Pancreas (tissue), 10 donors: ENCODE measurements around the gene UBE2L3. TPM values are rescaled to one million over a fixed set of nuclear protein-coding genes. Genes with fewer than 3 reads are reported as not detected.

Experiments used
- ATAC-seq, 4 donors: fragments of 200-7000 bp; cut with Tn5 transposase; one replicate each; pipeline versions ENCODE4 v1.8.0 to v1.9.1; 2020; ENCODE audit warnings: mild to moderate bottlenecking in 4 of 4, moderate library complexity in 4 of 4
- DNase-seq, 6 donors: peaks; one replicate each; pipeline ENCODE4 v3.0.0-alpha.2; 2020
- FAIRE-seq: peaks from 2 replicates; lab custom pipeline; 2012; peaks lifted over from hg19 to GRCh38; lab: Jason Lieb, UNC
- H3K27ac ChIP-seq, 4 donors: fragments of 200-600 bp; sonication (generic); 1 replicate in 3 of 4; 2 replicates in 1 of 4; pipeline versions ENCODE4 v1.5.0 to v1.8.0; 2020
- H3K27me3 ChIP-seq, 4 donors: fragments of 200-600 bp; one replicate each; pipeline ENCODE4 v1.8.0; 2021
- H3K36me3 ChIP-seq, 3 donors: fragments of 200-600 bp; sonication (generic) in 1 of 3; one replicate each; pipeline versions ENCODE4 v1.5.0 to v1.8.0; 2020 to 2021
- H3K4me1 ChIP-seq, 3 donors: fragments of 200-600 bp; one replicate each; pipeline ENCODE4 v1.8.0; 2021
- H3K4me3 ChIP-seq, 4 donors: fragments of 200-600 bp; sonication (generic) in 2 of 4; one replicate each; pipeline versions ENCODE4 v1.5.0 to v1.8.0; 2020 to 2021
- H3K9me3 ChIP-seq, 4 donors: fragments of 200-600 bp; one replicate each; pipeline ENCODE4 v1.8.0; 2021
- WGBS, 2 donors: extraction: QIAGEN DNeasy Blood & Tissue Kit; methylation state at CpG; one replicate each; pipeline ENCODE4 v1.1.7; 2013; 5-methylcytosine and 5-hydroxymethylcytosine counted together
- intact Hi-C, 3 donors: fragments of 100-400 bp; cut with DNase I; formaldehyde crosslinking; loops; one replicate each; pipeline versions ENCODE4 v1.11.1 to v1.14.2; 2022
- polyA plus RNA-seq, 2 donors: library from polyadenylated mRNA; stranded (reverse); fragments of 200-250 nt; gene quantifications; one replicate each; pipeline ENCODE4 v1.2.3, GENCODE V29; 2013
- total RNA-seq, 6 donors: library from RNA; stranded (reverse); fragmentation: NEBNext Ultra II Directional in 4 of 6; extraction: Animal tissue kit (Norgen Biotek cat#: 25700) in 4 of 6; gene quantifications; one replicate each; pipeline versions ENCODE4 v1.2.1 to v1.2.4, GENCODE V29; 2021 to 2023
- TF ChIP-seq, protein P1 (sequence below), 4 donors: fragments of 200-600 bp; sonication (generic) in 3 of 4; IDR thresholded peaks; one replicate each; pipeline versions ENCODE4 v1.5.0 to v1.8.0; 2021; ENCODE audit warnings: antibody characterized with exemption in 4 of 4
- donor health status: healthy with polysubstance abuse.
- donor health status: DM: no; HTN: no; CAD: no; lungs with moderate emphysema.
- donor health status: DM: no; HTN: no; CAD: no.
- donor health status: control.
- donor health status: control.
- donor health status: Bipolar disorder and iron deficiency.
- donor health status: DM: yes; HTN: yes; CAD: no.
- donor health status: DM: no; HTN: no; CAD: no.
- donor health status: DM: no; HTN: no; CAD: no.
- donor health status: DM: yes; HTN: yes; CAD: no.

Gene UBE2L3
- total and polyA plus RNA-seq, 8 donors: 10.9 to 24.5 (median 16.2) TPM

DNA sequence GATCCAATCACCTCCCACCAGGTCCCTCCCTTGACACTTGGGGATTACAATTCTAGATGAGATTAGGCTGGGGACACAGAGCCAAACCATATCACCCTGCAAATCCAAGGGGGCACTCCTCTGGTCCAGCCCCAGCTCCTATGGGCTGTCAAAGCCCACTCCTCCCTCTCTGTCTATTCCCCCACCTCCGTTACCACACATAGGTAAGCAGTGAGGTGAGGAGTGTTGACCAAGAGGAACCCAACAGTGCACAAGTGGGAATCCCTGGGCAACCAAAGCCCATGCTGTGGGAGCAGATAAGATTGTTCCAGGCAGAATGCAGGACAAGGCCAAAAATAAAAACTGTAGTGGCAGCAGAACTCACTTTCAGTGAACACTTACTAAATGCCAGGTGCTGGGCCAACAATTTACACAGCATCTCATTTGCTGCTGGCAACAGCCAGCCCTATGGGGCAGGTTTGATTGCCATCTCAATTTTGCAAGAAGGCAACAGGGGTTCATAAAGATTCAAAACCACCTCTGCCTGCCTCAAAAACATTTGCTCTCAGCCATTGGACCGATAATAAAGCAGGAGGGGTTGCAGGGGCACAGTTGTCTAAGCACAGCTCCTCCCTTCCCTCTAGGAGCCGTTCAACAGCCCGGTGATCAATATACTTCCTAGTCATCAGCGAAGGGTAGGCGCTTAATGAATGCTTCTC, 83.5 kb downstream of the UBE2L3 start:
- Histone ChIP-seq H3K4me3 (peak overlapping the region in 2 of 4 donors; percentile 22 to 50), H3K4me1 (peaks cover 0 to 5% (median 0%) of the 10 kb centered on the region in 3 donors), H3K27ac (no peak overlapping the region), H3K9me3 (no peaks in the 10 kb centered on the region), H3K36me3 (no peaks in the 10 kb centered on the region), H3K27me3 (no peaks in the 10 kb centered on the region)
- DNase-seq: no peak
- TF ChIP-seq, protein P1, sequence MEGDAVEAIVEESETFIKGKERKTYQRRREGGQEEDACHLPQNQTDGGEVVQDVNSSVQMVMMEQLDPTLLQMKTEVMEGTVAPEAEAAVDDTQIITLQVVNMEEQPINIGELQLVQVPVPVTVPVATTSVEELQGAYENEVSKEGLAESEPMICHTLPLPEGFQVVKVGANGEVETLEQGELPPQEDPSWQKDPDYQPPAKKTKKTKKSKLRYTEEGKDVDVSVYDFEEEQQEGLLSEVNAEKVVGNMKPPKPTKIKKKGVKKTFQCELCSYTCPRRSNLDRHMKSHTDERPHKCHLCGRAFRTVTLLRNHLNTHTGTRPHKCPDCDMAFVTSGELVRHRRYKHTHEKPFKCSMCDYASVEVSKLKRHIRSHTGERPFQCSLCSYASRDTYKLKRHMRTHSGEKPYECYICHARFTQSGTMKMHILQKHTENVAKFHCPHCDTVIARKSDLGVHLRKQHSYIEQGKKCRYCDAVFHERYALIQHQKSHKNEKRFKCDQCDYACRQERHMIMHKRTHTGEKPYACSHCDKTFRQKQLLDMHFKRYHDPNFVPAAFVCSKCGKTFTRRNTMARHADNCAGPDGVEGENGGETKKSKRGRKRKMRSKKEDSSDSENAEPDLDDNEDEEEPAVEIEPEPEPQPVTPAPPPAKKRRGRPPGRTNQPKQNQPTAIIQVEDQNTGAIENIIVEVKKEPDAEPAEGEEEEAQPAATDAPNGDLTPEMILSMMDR (IDR thresholded peaks at IDR 0.05): no peak
- no peak for ATAC-seq
- intact Hi-C loops: no loop called here
- 41 to 49% methylated on average over 6 of the region's 6 CpGs for WGBS, 2 donors
- FAIRE-seq: no peak

DNA sequence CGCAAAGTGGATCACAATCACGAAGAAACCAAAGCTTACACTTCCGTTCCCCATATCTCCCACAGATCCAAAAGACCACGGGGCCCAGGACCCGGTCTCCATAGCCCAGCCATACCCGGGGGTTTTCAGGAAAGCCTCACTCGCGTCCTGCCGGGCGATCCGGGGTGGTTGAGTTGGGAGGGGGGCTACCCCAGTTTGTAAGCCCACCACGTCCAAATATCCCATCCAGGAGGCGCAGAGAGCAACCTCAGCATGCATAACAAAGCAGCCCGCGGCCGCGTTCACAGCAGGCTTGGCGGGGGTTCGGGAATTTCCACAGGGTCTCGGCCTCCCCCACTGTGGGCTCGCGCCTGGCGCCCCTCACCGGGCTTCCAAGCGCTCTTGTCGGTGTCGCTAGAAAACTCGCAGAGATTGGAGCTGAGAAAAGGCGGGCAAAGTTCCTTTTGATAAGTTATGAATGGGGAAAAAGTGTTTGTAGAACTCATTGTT, 84.1 kb downstream of the UBE2L3 start:
- Histone ChIP-seq H3K27ac (no peak overlapping the region), H3K4me3 (peak overlapping the region; percentile 14 to 50 (median 19)), H3K9me3 (no peaks in the 10 kb centered on the region), H3K36me3 (no peaks in the 10 kb centered on the region), H3K4me1 (peaks cover 0 to under 1% (median 0%) of the 10 kb centered on the region in 3 donors), H3K27me3 (no peaks in the 10 kb centered on the region)
- intact Hi-C loops: no loop called here
- TF ChIP-seq, protein P1 (IDR thresholded peaks at IDR 0.05): no peak
- 40 to 41% methylated on average over 29 of the region's 29 CpGs for WGBS, 2 donors
- no peak for FAIRE-seq
- ATAC-seq: peak in 3 of 4 donors; percentile 5 to 11 (median 6)
- DNase-seq: no peak

DNA sequence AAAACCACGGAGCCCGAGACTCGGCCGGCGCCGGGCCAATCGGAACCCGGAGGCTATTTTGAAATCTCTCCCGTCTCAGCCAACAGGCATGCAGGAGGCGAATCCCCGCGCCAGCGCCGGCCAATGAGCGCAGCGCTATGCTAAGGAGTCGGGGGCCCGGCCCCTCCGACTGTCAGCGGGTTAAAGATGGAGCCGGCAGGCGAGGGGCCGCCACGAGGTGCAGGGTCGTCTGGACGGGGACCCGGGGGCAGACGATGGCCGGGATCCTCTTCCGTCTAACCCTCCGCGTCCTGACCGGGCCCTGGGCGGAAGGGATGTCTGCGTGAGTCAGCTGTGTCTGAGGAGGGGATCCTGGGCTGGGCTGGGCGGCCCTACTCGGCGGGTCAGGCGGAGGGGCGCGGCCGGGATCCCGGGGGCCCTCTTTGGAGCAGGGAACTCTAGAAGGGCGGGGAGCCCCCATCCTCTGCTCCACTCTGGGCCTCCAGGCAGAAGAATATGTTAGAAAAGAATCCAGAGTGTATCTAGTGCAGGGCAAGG, 84.6 kb downstream of the UBE2L3 start:
- Histone ChIP-seq H3K4me1 (no peaks in the 10 kb centered on the region), H3K4me3 (peak overlapping the region; percentile 14 to 50 (median 19)), H3K9me3 (no peaks in the 10 kb centered on the region), H3K27ac (no peak overlapping the region), H3K27me3 (no peaks in the 10 kb centered on the region), H3K36me3 (no peaks in the 10 kb centered on the region)
- FAIRE-seq (no peak), ATAC-seq (peak; percentile 54 to 90 (median 86)), DNase-seq (peak in 5 of 6 donors; percentile 62 to 87 (median 65))
- intact Hi-C loops: no loop called here
- TF ChIP-seq, protein P1 (IDR thresholded peaks at IDR 0.05): no peak
- 49 to 55% methylated on average over 44 of the region's 44 CpGs for WGBS, 2 donors

DNA sequence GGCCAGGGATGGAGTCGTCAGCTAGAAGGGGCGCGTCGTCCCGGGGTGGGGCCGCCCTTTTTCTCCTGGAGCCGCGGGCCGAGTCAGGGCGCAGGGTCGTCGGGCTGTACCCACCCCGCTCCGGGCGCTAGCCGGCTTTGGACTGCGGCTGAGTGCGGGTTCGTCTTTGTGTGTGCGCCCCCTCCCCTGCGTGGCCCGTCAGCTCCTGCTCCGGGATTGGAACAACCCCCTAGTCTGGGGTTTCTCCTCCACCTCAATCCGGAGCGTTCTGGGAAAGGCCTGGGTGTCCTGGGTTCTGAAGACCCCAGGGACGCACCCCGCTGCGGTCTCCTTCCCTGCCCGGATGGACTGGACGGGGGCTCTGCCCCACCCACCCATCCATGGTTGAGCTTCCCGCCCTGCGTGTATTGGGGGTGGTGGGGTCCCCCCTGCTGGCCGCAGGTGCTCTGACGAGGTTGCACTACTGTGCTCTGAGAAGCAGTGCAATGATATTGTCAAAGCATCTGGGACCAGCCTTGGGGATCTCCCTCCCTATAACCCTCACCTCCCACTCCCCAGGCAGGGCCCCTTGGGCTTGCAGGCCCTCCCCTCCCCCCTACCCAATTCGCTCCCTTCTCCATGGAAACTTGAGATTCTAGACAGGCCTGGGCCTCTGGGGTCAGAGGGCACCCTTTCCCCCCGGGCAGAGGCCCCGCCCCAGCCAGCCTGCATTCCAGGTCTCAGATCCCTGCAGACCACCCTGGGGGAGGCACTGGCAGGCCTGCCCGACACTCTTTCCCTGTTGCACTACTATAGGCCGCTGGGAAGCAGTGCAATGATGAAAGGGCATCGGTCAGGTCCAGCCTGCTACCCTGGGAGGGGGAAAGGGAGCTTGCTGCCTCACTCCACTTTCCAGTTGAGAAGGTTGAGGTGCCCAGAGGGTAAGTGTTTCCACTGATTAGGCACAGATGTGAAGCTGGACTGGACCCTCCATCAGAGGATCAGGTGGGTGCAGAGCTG, 85.3 kb downstream of the UBE2L3 start:
- TF ChIP-seq, protein P1 (IDR thresholded peaks at IDR 0.05): no peak
- Histone ChIP-seq H3K27me3 (no peaks in the 10 kb centered on the region), H3K9me3 (no peaks in the 10 kb centered on the region), H3K36me3 (no peaks in the 10 kb centered on the region), H3K27ac (no peak overlapping the region), H3K4me3 (peak overlapping the region in 2 of 4 donors; percentile 22 to 50), H3K4me1 (no peaks in the 10 kb centered on the region)
- no peak for FAIRE-seq
- intact Hi-C loops: no loop called here
- no peak for DNase-seq
- no peak for ATAC-seq
- 65 to 71% methylated on average over 40 of the region's 40 CpGs for WGBS, 2 donors
